Breast epithelium (tissue), 3 donors: Measurements from ENCODE around the gene TRIM24.

ENCODE experiments used
- POLR2A ChIP-seq: fragments of 450-650 bp; IDR thresholded peaks from one replicate; pipeline ENCODE4 v1.6.1; 2016; ENCODE audit warnings: antibody characterized with exemption, mild to moderate bottlenecking, moderate library complexity
- POLR2AphosphoS5 ChIP-seq, 3 donors: sonication (generic); formaldehyde crosslinking; IDR thresholded peaks; one replicate each; pipeline ENCODE4 v1.6.1; 2017; ENCODE audit warnings: antibody characterized with exemption in 3 of 3
- TF ChIP-seq, protein P1 (sequence below), 3 donors: fragments of 450-650 bp; IDR thresholded peaks; one replicate each; pipeline ENCODE4 v1.5.1; 2016 to 2017; ENCODE audit warnings: antibody characterized with exemption in 3 of 3, mild to moderate bottlenecking in 3 of 3, moderate library complexity in 3 of 3

DNA sequence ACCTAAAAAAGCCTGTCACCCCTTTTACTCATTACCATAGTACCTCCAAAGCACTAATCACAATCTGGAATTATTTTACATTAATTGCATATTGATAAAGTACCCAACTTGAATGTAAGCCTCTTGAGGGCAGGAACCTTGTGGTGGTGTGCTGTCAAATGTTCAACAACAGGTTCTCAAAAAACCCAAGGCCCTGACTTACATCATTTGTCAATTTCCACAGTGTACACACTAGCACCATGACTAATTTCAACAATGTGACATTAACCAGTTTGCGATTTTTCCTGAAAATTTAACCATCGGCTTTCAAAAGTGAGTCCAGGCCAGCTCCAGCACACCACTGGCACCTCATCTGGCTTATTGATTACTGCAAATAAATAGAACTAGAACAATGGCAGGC, 153.6 kb downstream of the TRIM24 start:
- TF ChIP-seq POLR2AphosphoS5 (IDR thresholded peaks at IDR 0.05) (no peak), POLR2A (no peak)
- TF ChIP-seq, protein P1, sequence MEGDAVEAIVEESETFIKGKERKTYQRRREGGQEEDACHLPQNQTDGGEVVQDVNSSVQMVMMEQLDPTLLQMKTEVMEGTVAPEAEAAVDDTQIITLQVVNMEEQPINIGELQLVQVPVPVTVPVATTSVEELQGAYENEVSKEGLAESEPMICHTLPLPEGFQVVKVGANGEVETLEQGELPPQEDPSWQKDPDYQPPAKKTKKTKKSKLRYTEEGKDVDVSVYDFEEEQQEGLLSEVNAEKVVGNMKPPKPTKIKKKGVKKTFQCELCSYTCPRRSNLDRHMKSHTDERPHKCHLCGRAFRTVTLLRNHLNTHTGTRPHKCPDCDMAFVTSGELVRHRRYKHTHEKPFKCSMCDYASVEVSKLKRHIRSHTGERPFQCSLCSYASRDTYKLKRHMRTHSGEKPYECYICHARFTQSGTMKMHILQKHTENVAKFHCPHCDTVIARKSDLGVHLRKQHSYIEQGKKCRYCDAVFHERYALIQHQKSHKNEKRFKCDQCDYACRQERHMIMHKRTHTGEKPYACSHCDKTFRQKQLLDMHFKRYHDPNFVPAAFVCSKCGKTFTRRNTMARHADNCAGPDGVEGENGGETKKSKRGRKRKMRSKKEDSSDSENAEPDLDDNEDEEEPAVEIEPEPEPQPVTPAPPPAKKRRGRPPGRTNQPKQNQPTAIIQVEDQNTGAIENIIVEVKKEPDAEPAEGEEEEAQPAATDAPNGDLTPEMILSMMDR (IDR thresholded peaks at IDR 0.05) = no peak
